KOPT-K1 (cell line): Measurements from ENCODE around the gene PRG3.

Experiments used
- H3K27ac ChIP-seq: fragments of 200-600 bp; sonication (generic); 2 replicates; pipeline ENCODE4 v1.5.1; 2016; ENCODE audit warnings: antibody characterized with exemption, mild to moderate bottlenecking, low read depth, low read length; ENCODE audit not compliant: poor library complexity, severe bottlenecking
- H3K36me3 ChIP-seq: fragments of 200-600 bp; sonication (generic); 2 replicates; pipeline ENCODE4 v1.5.1; 2017; ENCODE audit warnings: antibody characterized with exemption, mild to moderate bottlenecking, low read length, moderate library complexity; ENCODE audit not compliant: insufficient read depth
- H3K9me3 ChIP-seq: fragments of 200-600 bp; sonication (generic); 2 replicates; pipeline ENCODE4 v1.5.1; 2017; ENCODE audit warnings: antibody characterized with exemption, low read length, mild to moderate bottlenecking; ENCODE audit not compliant: insufficient read depth, poor library complexity, severe bottlenecking

Gene PRG3

GRCh38 chr11:57402188-57403002, 21.4 kb upstream of the PRG3 start:
- Histone ChIP-seq H3K36me3 (peaks cover 28% of the 10 kb centered on the region), H3K9me3 (no peaks in the 10 kb centered on the region), H3K27ac (no peak overlapping the region)

- no peaks in the 10 kb centered on the region for H3K9me3 ChIP-seq
- H3K36me3 ChIP-seq = peaks cover 4% of the 10 kb centered on the region
- H3K27ac ChIP-seq = no peak overlapping the region
Measured at GRCh38 chr11:57399972-57400578, 19.1 kb upstream of the PRG3 start.

GRCh38 chr11:57399221-57399620, 18.3 kb upstream of the PRG3 start:
- H3K9me3 ChIP-seq = no peaks in the 10 kb centered on the region
- no peaks in the 10 kb centered on the region for H3K36me3 ChIP-seq
- no peak overlapping the region for H3K27ac ChIP-seq

GRCh38 chr11:57397394-57397990, 16.5 kb upstream of the PRG3 start:
- no peaks in the 10 kb centered on the region for H3K9me3 ChIP-seq
- H3K36me3 ChIP-seq = no peaks in the 10 kb centered on the region
- H3K27ac ChIP-seq = no peak overlapping the region

GRCh38 chr11:57396744-57397143, 15.8 kb upstream of the PRG3 start:
- no peaks in the 10 kb centered on the region for H3K36me3 ChIP-seq

GRCh38 chr11:57395905-57396623, 15.1 kb upstream of the PRG3 start:
- Histone ChIP-seq H3K27ac (no peak overlapping the region), H3K36me3 (no peaks in the 10 kb centered on the region), H3K9me3 (no peaks in the 10 kb centered on the region)

More at GRCh38 chr11:57396744-57397143, 15.8 kb upstream of the PRG3 start:
- Histone ChIP-seq H3K9me3 (no peaks in the 10 kb centered on the region), H3K27ac (no peak overlapping the region)

GRCh38 chr11:57394203-57394965, 13.4 kb upstream of the PRG3 start:
- Histone ChIP-seq H3K9me3 (no peaks in the 10 kb centered on the region), H3K27ac (no peak overlapping the region), H3K36me3 (no peaks in the 10 kb centered on the region)

- Histone ChIP-seq H3K9me3 (no peaks in the 10 kb centered on the region), H3K27ac (no peak overlapping the region), H3K36me3 (no peaks in the 10 kb centered on the region)
Measured at GRCh38 chr11:57392763-57393105, 11.8 kb upstream of the PRG3 start.

- Histone ChIP-seq H3K36me3 (no peaks in the 10 kb centered on the region), H3K27ac (no peak overlapping the region), H3K9me3 (no peaks in the 10 kb centered on the region)
Measured at GRCh38 chr11:57392066-57392762, 11.3 kb upstream of the PRG3 start.

GRCh38 chr11:57391539-57391938, 10.6 kb upstream of the PRG3 start:
- no peak overlapping the region for H3K27ac ChIP-seq
- no peaks in the 10 kb centered on the region for H3K9me3 ChIP-seq
- no peaks in the 10 kb centered on the region for H3K36me3 ChIP-seq

- Histone ChIP-seq H3K36me3 (no peaks in the 10 kb centered on the region), H3K27ac (no peak overlapping the region), H3K9me3 (no peaks in the 10 kb centered on the region)
Measured at GRCh38 chr11:57391111-57391510, 10.2 kb upstream of the PRG3 start.

GRCh38 chr11:57390535-57390934, 9.6 kb upstream of the PRG3 start, which contains the start of gene PRG2:
TSS of gene PRG2 (minus strand) at chr11:57390650. CDS start at chr11:57389944, 706 bp downstream.
- H3K27ac ChIP-seq = no peak within 1 kb of the TSS
- no peaks in the 10 kb centered on the region for H3K9me3 ChIP-seq
- no peaks in the 10 kb centered on the region for H3K36me3 ChIP-seq

- H3K36me3 ChIP-seq = no peaks in the 10 kb centered on the region
Measured at GRCh38 chr11:57387289-57388030, 6.5 kb upstream of the PRG3 start.

More at GRCh38 chr11:57387289-57388030, 6.5 kb upstream of the PRG3 start:
- Histone ChIP-seq H3K27ac (no peak overlapping the region), H3K9me3 (no peaks in the 10 kb centered on the region)
